Medulla oblongata (tissue), 1 donor: ENCODE results near the gene SYCP2L.
"Not testable (repeated sequence)": the region's sequence is repeated elsewhere in the genome, so short reads cannot be mapped to it uniquely, and the experiment has no call there.

ENCODE experiments used
- DNase-seq: peaks from one replicate; pipeline ENCODE4 v3.0.0-alpha.2; 2015; ENCODE audit errors: extremely low spot score

Gene SYCP2L

GRCh38 chr6:10956776-10957175 lies 69.9 kb downstream of the SYCP2L start:
- no peak for DNase-seq

DNA sequence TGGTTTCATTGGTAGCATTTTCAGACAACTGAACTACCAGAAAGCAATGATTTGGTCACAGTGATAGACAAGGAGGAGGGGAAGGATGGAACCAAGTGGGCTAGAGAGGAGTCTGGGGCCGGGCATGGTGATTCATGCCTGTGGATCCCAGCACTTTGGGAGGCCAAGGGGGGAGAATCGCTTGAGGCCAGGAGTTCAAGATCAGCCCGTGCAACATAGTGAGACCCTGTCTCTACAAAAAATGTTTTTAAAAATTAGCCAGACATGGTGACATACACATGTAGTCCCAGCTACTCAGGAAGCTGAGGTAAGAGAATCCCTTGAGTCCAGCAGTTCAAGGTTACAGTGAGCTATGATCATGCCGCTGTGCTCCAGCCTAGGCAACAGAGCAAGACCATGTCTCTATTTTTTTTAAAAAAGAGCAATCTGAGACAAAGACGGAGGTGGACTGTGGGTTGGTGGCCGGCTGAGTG lies 70.6 kb downstream of the SYCP2L start:
- no peak for DNase-seq

- DNase-seq, result no peak
Measured at GRCh38 chr6:10960171-10960570, 73.3 kb downstream of the SYCP2L start.

GRCh38 chr6:10961837-10962236 lies 75.0 kb downstream of the SYCP2L start:
- no peak for DNase-seq

DNA sequence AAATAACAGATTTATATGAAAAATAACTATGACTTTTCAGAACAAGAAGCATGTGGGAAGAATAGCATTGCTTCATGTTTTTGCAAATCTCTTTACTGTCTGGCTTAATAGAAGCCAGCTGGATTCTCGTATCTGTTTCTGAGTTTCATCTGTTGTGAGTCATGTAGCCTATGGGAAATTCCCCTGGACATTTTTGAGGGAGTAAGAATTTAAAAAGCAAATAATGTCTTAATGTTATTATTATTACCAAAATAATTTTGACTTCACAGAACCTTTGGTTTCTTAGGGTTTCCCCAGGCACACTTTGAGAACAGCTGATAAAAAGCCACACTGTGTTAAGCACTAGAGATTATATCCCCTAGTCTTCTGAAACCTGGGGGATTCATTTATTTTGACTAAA lies 75.8 kb downstream of the SYCP2L start:
- no peak for DNase-seq

- DNase-seq, result no peak
Measured at GRCh38 chr6:10963113-10963512, 76.3 kb downstream of the SYCP2L start.

GRCh38 chr6:10964684-10965083 lies 77.8 kb downstream of the SYCP2L start:
- DNase-seq, result no peak

DNA sequence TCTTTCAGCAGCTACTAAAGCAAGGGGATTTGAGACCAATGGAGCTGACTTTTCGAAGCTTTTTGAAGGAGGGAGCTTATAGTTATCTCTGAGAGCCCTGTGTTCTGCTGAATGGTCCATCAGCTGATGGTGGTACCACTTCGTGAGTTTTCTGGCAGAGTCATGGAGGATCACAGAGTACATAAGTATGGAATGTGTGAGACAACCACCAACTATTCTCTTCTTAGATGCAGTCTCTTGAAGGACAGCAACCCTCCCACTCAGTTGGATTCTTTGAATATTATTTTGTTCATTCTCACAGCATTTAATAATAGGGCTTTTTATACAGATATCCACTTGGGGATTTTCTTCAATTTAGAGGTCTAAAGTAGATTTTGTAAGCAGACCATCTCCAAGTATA lies 81.9 kb downstream of the SYCP2L start:
- no peak for DNase-seq

- DNase-seq, result no peak
Measured at GRCh38 chr6:10970731-10971130, 83.9 kb downstream of the SYCP2L start.

DNA sequence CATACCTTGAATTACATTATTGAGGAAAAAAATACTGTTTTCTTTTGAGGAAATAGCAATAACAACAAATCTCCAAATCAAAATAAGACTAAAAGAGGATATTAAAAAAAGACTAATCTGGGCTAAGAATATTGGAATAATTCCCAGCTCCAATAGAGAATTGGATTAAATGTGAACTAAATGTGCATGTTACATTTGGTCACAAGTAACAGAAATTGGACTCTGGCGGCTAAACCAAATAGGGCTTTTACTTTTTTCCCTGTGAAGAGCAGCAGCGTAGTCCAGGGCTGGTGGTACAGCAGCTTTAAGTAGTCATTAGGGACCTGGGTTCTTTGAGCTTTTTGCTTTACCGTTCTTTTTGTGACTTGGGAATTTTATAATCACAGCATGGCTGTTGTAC lies 85.3 kb downstream of the SYCP2L start:
- DNase-seq, result no peak

- DNase-seq, result no peak
Measured at GRCh38 chr6:10976571-10976970, 89.7 kb downstream of the SYCP2L start.

- no peak for DNase-seq
Measured at GRCh38 chr6:10977231-10977968, 90.5 kb downstream of the SYCP2L start.

- no peak for DNase-seq
Measured at GRCh38 chr6:10979603-10980002, 92.8 kb downstream of the SYCP2L start.

- no peak for DNase-seq
Measured at GRCh38 chr6:10981409-10981808, 94.6 kb downstream of the SYCP2L start.

DNA sequence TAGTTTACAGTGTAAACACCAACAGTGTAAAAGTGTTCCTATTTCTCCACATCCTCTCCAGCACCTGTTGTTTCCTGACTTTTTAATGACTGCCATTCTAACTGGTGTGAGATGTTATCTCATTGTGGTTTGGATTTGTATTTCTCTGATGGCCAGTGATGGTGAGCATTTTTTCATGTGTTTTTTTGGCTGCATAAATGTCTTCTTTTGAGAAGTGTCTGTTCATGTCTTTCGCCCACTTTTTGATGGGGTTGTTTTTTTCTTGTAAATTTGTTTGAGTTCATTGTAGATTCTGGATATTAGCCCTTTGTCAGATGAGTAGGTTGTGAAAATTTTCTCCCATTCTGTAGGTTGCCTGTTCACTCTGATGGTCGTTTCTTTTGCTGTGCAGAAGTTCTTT lies 98.1 kb downstream of the SYCP2L start:
- DNase-seq, result not testable (repeated sequence)

- no peak for DNase-seq
Measured at GRCh38 chr6:10989587-10989986, 102.7 kb downstream of the SYCP2L start.

- peak; percentile 40 for DNase-seq
Measured at GRCh38 chr6:10991115-10991514, 104.3 kb downstream of the SYCP2L start.

DNA sequence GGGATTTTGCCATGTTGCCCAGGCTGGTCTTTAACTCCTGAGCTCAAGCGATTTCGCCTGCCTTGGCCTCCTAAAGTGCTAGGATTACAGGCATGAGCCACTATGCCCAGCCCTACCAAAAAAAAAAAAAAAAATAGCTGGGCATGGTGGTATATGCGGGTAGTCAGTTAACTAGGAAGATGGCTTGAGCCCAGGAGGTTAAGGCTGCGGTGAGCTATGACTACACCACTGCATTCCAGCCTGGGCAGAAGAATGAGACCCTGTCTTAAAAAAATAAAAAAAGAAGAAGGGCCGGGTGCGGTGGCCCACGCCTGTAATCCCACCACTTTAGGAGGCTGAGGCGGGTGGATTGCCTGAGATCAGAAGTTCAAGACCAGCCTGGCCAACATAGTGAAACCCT lies 107.0 kb downstream of the SYCP2L start:
- no peak for DNase-seq

DNA sequence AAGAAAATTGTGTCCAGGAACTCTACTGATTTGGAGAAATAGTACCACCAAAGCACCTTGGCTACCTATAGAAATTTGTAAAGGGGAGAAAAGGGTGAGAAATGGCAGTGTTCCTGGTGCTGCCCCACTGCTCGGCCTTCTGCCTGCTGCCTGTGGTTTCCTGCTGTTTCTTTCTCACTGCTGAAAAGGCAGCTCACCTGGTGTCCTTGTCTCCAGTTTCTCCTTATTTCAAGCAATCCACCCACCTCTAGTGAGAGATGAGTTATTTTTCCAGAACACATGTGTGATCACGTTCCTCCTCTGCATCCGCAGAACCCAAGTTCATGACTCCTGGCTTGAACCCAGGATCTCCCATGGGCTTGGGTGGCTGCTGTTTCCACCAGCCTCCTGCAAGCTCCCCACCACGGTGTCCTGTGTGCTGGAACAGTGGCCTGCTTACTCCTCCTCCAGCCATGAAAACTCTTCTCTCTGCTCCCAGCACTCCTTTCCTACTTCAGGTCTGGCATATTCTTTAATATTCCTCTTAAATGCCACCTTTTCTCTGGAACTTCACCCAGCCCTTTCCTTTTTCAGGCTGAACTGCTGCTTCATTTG lies 108.4 kb downstream of the SYCP2L start:
- DNase-seq, result no peak

- DNase-seq, result peak; percentile 28
Measured at GRCh38 chr6:10999994-11000393, 113.1 kb downstream of the SYCP2L start.

DNA sequence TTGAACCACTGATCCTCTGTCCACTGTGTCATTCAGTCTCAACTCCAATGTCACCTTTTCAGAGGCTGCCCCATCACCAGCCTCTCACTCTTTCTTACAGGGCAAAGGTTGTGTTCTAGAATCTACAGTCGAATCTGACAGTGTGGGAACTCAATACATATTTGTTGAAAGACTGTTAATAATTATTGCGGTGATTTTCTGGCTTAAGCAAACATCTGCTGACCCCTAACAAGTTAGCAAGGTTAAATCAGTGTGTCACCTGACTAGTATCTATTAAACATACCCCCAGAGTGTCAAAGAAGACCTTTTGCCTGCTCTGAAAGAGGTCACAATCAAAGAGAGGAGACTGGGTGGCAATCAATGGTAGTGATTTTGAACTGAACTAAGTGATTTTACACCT lies 115.3 kb downstream of the SYCP2L start:
- no peak for DNase-seq

GRCh38 chr6:11003297-11003696 lies 116.4 kb downstream of the SYCP2L start:
- not testable (repeated sequence) for DNase-seq

DNA sequence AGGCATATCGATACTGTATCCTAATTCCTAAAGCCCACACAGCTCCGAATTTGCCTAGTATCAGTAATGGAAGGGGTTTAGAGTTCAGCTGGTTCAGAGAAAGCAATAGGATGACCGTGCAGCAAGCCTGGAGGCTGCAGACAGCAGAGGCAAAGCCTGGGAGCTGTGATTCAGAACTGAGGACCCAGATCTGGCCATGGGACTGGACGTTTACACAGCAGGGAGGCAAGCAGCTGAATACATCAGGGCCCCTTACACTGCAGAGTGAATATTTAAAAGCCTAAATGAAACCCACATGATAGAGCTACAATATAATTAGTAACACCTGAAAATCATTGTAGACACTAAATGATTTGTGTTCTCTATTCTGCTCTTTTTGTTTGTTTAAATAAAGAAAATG lies 119.2 kb downstream of the SYCP2L start:
- DNase-seq, result no peak
